Muscle layer of duodenum (tissue), 2 donors: ENCODE data around the gene STUM.
"Not testable (repeated sequence)": the region's sequence is repeated elsewhere in the genome, so short reads cannot be mapped to it uniquely, and the experiment has no call there.

Source experiments
- H3K27ac ChIP-seq: one replicate; pipeline ENCODE4 v1.7.0; 2013; ENCODE audit warnings: mild to moderate bottlenecking, low read length
- H3K27me3 ChIP-seq: one replicate; pipeline ENCODE4 v1.7.0; 2013; ENCODE audit warnings: low read depth, mild to moderate bottlenecking, control low read depth, low read length
- H3K36me3 ChIP-seq, 2 donors: one replicate each; pipeline ENCODE4 v1.7.0; 2013; ENCODE audit warnings: low read length in 2 of 2, control low read depth in 1 of 2, mild to moderate bottlenecking in 1 of 2; ENCODE audit not compliant: insufficient read depth in 2 of 2, control insufficient read depth in 1 of 2
- H3K4me1 ChIP-seq, 2 donors: one replicate each; pipeline ENCODE4 v1.7.0; 2013; ENCODE audit warnings: low read length in 2 of 2, mild to moderate bottlenecking in 2 of 2, control low read depth in 1 of 2, moderate library complexity in 1 of 2; ENCODE audit not compliant: insufficient read depth in 2 of 2, control insufficient read depth in 1 of 2
- H3K4me3 ChIP-seq, 2 donors: one replicate each; pipeline ENCODE4 v1.7.0; 2013; ENCODE audit warnings: low read length in 2 of 2, low read depth in 1 of 2, mild to moderate bottlenecking in 1 of 2
- H3K9me3 ChIP-seq, 2 donors: one replicate each; pipeline ENCODE4 v1.7.0; 2013; ENCODE audit warnings: low read length in 2 of 2, control low read depth in 1 of 2, mild to moderate bottlenecking in 1 of 2; ENCODE audit not compliant: control insufficient read depth in 1 of 2
- donor health status: healthy.

The STUM gene

GRCh38 chr1:226607821-226608220 is 59.3 kb downstream of the STUM start:
- H3K27me3 ChIP-seq, result no peaks in the 10 kb centered on the region
- peaks cover 9 to 22% of the 10 kb centered on the region in 2 donors for H3K4me1 ChIP-seq
- H3K27ac ChIP-seq, result no peak overlapping the region
- H3K9me3 ChIP-seq, result no peaks in the 10 kb centered on the region
- H3K36me3 ChIP-seq, result no peaks in the 10 kb centered on the region
- no peak overlapping the region for H3K4me3 ChIP-seq

GRCh38 chr1:226608699-226609505 is 60.3 kb downstream of the STUM start:
- Histone ChIP-seq H3K9me3 (no peaks in the 10 kb centered on the region), H3K36me3 (no peaks in the 10 kb centered on the region), H3K4me3 (no peak overlapping the region), H3K4me1 (peaks cover 0 to 22% of the 10 kb centered on the region in 2 donors), H3K27ac (no peak overlapping the region), H3K27me3 (no peaks in the 10 kb centered on the region)

- no peak overlapping the region for H3K4me3 ChIP-seq
These were observed 61.4 kb downstream of the STUM start for GRCh38 chr1:226609836-226610455.

GRCh38 chr1:226610671-226611070 is 62.1 kb downstream of the STUM start:
- no peak overlapping the region for H3K27ac ChIP-seq
- H3K4me3 ChIP-seq, result no peak overlapping the region
- no peaks in the 10 kb centered on the region for H3K27me3 ChIP-seq
- H3K36me3 ChIP-seq, result no peaks in the 10 kb centered on the region
- H3K4me1 ChIP-seq, result peaks cover 0 to 12% of the 10 kb centered on the region in 2 donors
- H3K9me3 ChIP-seq, result no peaks in the 10 kb centered on the region

More at GRCh38 chr1:226609836-226610455, 61.4 kb downstream of the STUM start:
- H3K27ac ChIP-seq, result no peak overlapping the region
- H3K9me3 ChIP-seq, result no peaks in the 10 kb centered on the region
- peaks cover 0 to 20% of the 10 kb centered on the region in 2 donors for H3K4me1 ChIP-seq
- no peaks in the 10 kb centered on the region for H3K27me3 ChIP-seq
- H3K36me3 ChIP-seq, result no peaks in the 10 kb centered on the region

- H3K4me1 ChIP-seq, result peaks cover 0 to 6% of the 10 kb centered on the region in 2 donors
- no peak overlapping the region for H3K27ac ChIP-seq
- H3K36me3 ChIP-seq, result no peaks in the 10 kb centered on the region
- no peak overlapping the region for H3K4me3 ChIP-seq
- no peaks in the 10 kb centered on the region for H3K27me3 ChIP-seq
- H3K9me3 ChIP-seq, result no peaks in the 10 kb centered on the region
These were observed 62.7 kb downstream of the STUM start for GRCh38 chr1:226611301-226611700.

- not testable (repeated sequence) for H3K36me3 ChIP-seq, H3K27me3 ChIP-seq, H3K27ac ChIP-seq, H3K9me3 ChIP-seq, H3K4me3 ChIP-seq, H3K4me1 ChIP-seq
These were observed 63.4 kb downstream of the STUM start for GRCh38 chr1:226611980-226612379.

- no peaks in the 10 kb centered on the region for H3K27me3 ChIP-seq
- H3K4me1 ChIP-seq, result no peaks in the 10 kb centered on the region
- no peak overlapping the region for H3K27ac ChIP-seq
- H3K9me3 ChIP-seq, result no peaks in the 10 kb centered on the region
- no peaks in the 10 kb centered on the region for H3K36me3 ChIP-seq
- H3K4me3 ChIP-seq, result no peak overlapping the region
These were observed 67.3 kb downstream of the STUM start for GRCh38 chr1:226615876-226616275.

- Histone ChIP-seq H3K27me3 (no peaks in the 10 kb centered on the region), H3K36me3 (no peaks in the 10 kb centered on the region), H3K27ac (no peak overlapping the region), H3K4me1 (no peaks in the 10 kb centered on the region), H3K4me3 (no peak overlapping the region), H3K9me3 (no peaks in the 10 kb centered on the region)
These were observed 68.1 kb downstream of the STUM start for GRCh38 chr1:226616636-226617035.

GRCh38 chr1:226617109-226617508 is 68.5 kb downstream of the STUM start:
- Histone ChIP-seq H3K9me3 (no peaks in the 10 kb centered on the region), H3K4me3 (no peak overlapping the region), H3K27me3 (no peaks in the 10 kb centered on the region), H3K4me1 (no peaks in the 10 kb centered on the region), H3K27ac (no peak overlapping the region), H3K36me3 (no peaks in the 10 kb centered on the region)

GRCh38 chr1:226617719-226618118 is 69.2 kb downstream of the STUM start:
- not testable (repeated sequence) for H3K27ac ChIP-seq, H3K4me3 ChIP-seq, H3K36me3 ChIP-seq, H3K4me1 ChIP-seq, H3K9me3 ChIP-seq, H3K27me3 ChIP-seq

GRCh38 chr1:226618380-226618779 is 69.8 kb downstream of the STUM start:
- Histone ChIP-seq H3K27ac (no peak overlapping the region), H3K36me3 (no peaks in the 10 kb centered on the region), H3K4me3 (no peak overlapping the region), H3K27me3 (no peaks in the 10 kb centered on the region), H3K9me3 (no peaks in the 10 kb centered on the region), H3K4me1 (no peaks in the 10 kb centered on the region)
